Stimulated activated CD4-positive, alpha-beta T cell treated with anti-CD3 and anti-CD28 coated beads, Interleukin-12 subunit alpha, Interleukin-12 subunit beta, amount 100 ng/mL, for 24 hours (primary cell): ENCODE data around the gene CPLX4.

ENCODE experiments used
- DNase-seq, 2 experiments: peaks; one replicate each; pipeline ENCODE4 v3.0.0-alpha.2; 2020; ENCODE audit warnings: low read depth in 2 of 2

The CPLX4 gene, protein sequence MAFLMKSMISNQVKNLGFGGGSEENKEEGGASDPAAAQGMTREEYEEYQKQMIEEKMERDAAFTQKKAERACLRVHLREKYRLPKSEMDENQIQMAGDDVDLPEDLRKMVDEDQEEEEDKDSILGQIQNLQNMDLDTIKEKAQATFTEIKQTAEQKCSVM

DNA sequence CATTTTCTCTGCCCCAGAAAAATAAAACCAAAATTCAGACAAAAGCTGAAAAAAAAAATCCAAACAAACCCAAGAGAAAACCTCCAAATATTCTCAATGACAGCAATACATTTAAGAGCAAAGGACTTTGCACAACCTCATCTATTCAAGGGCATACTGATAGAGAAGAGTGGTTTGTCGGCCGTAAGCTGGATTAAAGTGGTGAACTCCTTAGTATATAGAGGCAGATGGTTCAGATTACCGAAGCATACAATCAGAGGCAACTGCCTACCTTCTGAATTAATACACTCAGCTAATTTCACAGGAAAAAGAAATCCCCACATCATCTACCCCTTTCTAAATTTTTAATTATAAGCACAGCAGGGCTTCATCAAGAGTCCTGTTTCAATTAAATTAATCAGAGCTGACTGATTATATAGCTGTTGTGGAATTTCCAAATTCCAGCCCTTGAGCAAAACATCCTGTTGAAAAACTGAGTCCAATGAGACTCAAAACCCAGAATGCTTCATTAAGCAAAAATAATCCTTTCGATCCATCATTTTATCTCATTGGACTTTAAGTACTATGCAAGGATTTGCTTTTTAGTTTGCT is at the start of gene CPLX4:
Gene CPLX4 (minus strand): TSS at position 190 of the 591 bp plus-strand sequence. CDS start 187 bp downstream, at position 3.
- DNase-seq: no peak

DNA sequence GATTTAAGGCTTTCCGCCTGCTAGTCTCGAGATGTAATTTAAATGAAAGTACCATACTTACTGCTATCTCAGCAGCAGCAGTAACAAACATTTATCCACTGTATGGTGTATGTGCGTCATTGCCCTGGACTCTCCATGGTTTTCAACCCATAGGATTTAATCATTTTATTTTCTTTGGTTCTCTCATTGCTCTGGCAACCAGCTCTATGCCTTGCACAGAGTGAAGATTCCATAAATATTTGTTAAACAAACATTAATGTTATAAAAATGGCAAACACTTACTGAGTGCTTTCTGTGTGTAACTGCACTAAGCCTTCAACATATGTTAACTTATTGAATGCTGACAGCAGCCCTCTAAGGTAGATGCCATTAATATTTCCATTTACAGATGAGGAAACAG is 41.9 kb upstream of the CPLX4 start:
- no peak for DNase-seq

DNA sequence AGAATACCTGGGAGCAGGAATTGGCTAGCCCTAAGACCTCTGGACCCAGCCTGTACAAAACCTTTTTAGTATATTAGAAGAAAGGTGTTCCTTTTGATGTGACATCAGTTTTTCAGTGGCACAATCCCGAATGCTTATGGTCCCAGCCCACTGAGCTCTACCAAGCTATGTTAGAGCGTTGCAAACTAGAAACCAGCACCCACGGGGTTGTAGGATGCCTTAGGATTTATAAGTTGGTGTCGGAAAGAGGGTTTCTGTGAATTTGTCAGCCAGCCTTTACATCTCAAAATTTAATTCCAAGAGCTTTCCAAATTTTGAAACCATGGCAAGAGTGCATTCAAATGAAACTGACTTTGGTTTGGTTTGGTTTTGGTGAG is 41.1 kb upstream of the CPLX4 start:
- no peak for DNase-seq

DNA sequence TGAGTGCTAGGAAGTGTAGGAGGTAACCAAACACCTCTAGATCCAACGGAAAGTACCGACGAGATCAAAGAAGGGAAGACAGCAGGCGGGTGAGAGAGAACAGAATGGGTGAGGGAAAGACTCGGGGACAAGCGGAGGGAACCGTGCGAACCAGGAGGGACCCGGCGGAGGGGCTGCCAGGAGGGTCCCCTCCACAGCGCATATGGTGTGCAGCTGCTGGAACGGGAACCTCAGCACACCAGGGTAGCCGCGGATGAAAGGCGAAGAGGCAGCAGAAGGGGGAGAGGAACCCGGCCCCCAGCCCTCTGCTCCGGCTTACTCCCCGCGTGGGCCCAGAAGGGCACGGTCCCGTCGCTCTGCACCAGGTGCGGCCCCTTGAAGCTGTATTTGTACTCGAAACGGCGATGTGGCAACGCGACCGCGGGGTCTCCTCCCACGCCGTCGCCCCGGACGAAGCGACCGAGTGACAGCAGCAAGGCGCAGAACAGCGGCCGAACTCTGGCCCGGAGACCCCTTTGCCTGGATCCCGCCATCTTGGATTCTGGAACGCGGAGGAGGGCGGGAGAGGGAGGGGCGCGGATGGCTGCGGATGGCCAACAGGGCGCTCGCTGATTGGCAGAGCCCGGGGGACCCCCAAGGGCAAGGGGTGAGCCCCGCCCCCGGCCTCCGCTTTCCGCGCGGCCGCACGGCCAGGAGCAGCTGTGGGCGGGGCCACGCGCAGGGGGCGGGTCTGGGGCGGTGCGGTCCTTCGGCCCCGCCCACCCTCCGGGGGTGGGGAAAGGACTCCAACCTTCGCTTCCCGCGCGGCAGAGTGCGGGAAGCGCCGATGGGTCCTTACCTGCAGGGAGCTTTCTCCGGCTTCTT is 40.5 kb upstream of the CPLX4 start, which contains the start of gene LMAN1:
Gene LMAN1 (minus strand): TSS at position 554 of the 864 bp plus-strand sequence. CDS start 21 bp downstream, at position 533.
- DNase-seq: peak; percentile 89 to 92

DNA sequence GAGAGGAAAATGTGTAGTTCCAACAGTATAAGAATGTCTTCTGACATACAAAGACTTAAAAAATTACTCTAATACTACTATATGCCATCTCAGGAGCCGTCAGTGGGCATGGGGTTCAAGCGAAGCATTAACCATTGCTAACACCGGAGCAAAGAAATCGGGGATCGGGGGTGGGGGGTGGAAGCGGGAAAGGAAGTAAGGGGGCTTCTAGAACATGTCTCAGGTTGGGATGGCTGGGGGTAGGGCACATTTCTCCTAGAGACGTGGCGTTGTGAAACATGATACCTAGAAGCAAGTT is 39.9 kb upstream of the CPLX4 start:
- DNase-seq: no peak

DNA sequence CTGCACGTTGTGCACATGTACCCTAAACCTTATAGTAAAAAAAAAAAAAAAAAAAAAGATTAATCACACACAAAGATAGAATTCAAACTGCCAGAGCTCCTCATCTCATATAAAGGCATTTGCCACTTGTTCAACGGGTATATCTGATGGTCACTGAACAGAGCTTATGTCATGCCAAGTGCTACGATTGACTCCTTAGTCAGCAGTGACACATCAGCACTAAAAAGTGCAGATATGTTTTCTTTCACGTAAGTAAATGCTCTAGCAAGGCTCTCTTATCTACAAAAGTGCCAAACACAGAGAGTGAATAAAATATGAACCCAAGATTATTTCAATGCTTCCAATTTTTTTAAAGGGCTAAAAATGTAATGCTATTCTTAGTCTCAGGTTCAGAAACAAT is 39.5 kb upstream of the CPLX4 start:
- no peak for DNase-seq

DNA sequence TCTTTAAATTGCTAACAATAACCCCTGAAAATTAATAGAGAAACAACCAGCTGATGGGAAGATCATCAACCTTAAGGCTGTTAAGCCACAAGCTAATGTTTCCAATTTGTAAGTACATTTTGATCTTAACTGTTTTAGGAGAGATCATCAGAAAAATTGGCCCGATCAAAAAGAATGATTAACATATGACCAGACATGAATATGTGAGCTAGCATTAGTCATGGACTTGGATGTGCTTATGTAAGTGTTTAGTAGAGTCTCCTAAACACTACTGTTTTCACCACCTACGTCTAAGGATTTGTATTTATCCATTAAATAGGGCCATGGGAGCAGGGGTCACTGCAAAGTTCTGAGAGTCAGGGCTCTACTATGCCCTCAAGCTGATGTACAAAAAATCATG is 36.3 kb upstream of the CPLX4 start:
- no peak for DNase-seq

DNA sequence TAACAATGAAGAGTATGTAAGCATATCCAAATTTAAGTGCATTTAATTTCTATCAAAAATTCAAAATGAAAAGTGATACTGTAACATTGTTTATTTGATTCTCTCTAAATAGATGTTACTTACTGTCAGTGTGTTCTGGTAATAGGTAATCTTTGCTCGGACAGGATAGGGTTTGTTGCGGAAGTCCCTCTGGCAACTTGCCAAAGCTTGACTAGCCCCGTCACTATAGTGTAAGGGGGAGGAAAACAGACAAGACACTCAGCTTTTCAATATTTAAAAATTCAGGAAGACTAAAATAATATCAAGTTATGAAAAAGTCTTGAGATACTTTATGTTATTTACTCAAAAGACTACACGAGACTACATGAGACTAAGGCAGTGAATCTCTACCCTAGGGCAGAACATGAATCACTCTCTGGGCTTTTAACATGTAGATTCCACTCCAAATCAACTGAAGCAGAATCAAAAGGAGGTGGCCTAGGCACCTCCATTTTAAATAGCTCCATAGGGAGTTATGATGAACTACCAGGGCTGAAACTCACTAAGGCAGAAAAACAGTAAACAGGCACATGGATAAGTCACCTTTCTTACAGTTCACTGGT is 34.7 kb upstream of the CPLX4 start:
- no peak for DNase-seq

DNA sequence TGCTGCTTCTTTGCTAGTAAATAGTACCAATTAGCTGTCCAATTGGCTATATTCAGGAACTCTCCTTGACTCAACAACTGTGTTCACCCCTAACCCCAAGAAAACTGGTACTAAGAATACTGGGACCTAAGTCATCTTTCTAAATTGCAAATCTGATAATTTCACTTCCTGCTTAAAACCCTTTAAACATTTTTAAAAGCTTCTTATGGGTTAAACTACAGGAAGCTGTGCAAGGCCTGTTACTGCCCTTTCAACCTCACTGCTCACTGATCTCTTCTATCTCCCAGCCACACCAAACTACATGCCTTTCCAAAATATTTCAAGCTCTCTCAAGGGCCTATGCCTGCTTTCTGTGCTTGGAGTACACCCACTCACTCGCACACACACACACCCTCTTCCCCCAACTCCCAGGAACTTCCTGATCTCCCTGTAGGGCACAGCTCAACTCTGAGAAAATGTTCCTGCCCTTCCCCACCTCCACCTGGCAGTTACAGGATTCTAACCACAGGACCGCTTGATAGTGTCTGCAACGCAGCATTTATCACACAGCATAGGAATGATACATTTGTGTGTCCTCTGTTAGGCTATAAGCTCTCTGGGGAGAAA is 33.9 kb upstream of the CPLX4 start:
- DNase-seq: no peak

DNA sequence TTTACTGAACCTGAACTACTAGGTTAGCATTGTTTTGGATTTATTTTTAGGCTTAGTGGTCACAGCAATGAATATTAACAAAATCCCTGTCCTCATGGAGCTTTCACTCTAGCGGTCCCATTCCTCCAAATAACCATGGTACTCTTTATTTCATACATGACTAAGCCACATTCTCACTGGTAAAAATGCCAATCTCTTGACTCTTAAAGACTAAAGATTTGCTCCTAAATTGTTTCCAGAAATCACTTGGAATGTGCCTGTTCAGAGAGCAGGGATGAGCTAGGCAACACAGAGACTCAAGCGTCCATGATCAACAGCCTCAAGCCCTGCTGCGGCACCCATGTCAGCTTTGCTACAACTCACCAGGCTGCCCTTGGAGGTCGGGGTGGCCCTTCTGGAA is 27.1 kb upstream of the CPLX4 start:
- DNase-seq: no peak

DNA sequence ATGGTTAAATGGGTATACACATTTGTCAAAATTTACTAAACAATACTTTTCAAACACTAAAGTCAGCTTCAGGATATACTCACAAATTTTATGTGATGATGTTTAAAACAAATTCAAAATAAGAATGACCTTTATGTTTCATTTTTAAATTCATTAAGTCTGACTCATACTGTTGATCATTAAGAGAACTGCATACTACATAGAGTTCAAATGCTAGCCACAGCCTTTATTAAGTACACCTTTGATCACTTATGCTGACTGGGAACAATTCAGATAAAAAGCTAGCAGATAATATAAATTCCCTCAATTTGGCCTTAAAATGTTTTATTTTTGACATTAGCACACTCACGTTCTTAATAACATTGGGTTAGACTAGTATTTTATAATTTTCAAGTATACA is 26.5 kb upstream of the CPLX4 start:
- DNase-seq: no peak

DNA sequence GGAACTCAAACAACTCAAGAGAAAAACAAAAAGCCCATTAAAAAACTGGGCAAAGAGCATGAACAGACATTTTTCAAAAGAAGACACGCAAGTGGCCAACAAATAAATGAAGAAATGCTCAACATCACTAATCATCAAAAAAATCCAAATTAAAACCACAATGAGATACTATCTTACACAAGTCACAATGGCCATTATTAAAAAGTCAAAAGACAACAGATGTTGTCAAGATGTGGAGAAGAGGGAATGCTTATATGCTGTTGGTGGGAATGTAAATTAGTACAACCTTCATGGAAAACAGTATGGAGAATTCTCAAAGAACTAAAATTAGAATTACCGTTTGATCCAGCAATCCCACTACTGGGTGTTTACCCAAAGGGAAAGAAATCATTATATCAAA is 25.5 kb upstream of the CPLX4 start:
- no peak for DNase-seq

DNA sequence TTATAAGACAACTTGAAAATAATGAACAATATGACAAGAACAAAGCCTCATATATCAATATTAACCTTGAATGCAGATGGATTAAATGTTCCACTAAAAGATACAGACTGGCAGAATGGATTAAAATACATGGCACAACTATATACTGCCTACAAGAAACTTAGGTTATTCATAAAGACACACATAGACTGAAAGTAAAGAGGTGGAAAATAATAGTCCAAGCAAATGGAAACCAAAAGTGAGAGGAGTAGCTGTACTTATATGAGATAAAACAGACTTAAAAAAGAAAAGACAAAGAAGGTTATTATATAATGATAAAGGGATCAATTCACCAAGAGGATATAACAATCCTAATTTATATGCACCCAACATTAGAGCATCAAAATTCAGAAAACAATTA is 22.4 kb upstream of the CPLX4 start:
- DNase-seq: no peak

DNA sequence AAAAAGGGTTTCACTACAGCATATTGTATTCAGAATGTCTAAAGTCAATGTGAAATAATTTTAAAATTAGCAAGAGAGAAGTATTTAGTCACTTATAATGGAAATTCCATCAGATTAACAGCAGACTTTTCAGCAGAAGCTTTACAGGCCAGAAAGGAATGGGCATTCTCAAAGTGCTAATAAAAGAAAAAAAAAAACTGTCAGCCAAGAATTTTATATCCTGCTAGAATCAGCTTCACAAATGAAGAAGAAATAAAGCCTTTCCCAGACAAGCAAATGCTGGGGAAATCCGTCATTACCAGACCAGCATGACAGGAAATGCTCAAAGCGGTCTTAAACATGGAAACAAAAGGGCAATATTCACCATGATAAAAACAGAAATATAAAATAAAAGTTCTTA is 21.9 kb upstream of the CPLX4 start:
- no peak for DNase-seq

DNA sequence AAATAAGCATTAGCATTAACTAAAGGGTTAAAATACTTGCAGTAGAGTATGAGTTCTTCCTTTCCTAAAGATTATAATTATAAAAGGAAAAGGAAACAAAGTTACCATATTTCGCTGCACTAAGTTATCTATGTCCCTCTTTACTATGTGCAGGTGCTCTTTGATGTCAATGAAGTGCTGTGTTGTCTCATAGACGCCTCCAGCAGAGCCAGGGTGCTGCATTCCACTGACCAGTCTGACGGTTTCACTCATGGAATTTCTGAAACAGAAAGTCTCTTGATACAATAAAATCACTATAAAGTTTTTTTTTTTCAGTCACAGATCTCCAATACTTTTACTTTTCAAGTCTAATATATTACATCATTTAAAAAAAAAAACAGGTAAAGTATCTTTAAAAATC is 14.5 kb upstream of the CPLX4 start:
- no peak for DNase-seq

DNA sequence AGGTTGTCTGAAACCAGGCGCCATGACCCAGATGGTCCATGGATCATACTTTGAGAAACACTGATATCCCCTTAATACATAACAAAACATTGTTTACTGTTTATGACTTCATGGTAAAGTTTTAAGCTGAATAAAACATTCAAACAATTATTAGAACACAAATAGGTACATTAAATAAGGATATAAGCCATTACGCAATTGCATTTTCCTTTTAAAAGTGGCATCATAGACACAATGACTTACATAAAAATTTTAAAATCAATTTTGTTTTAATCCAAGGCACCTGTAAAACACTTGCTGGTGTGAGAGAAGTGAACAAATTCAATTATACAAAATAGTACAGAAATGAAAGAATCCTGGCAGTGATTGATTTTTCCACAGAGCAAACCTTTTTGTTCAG is 10.2 kb upstream of the CPLX4 start:
- no peak for DNase-seq

DNA sequence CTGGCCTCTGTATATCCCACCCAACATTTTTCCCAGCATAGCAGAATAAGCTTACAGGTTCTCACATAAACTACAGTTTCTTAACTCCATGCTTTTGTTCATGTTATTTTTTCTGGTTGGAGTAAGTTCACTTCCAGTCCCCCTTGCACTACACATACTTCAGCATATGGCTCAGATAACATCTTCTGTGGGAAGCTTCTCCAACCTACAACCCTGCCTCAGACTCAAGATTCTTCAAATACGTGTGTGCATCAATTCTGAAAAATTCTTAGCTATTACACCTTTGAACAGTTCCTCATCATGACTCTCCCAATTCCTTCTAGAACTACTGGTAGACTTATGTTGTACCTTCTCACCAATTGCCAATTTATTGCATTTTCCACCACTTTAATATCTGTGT is 7.5 kb upstream of the CPLX4 start:
- no peak for DNase-seq

DNA sequence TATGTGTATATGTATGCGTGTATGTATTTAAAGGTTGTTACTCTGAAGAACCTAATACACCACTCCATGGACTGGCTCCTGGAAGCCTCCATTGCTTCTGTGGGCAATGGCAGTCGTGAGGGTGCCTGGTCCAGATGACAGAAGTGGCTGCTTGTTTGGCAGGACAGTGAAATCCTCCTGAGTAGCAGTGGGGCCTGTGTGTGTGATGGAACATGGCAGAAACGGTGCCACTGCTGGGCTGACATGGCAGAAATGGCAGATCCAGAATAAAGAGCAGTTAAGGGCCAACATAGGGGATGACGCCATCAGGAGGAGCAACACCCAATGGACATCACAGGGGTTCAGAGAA is 6.1 kb upstream of the CPLX4 start:
- DNase-seq: no peak

DNA sequence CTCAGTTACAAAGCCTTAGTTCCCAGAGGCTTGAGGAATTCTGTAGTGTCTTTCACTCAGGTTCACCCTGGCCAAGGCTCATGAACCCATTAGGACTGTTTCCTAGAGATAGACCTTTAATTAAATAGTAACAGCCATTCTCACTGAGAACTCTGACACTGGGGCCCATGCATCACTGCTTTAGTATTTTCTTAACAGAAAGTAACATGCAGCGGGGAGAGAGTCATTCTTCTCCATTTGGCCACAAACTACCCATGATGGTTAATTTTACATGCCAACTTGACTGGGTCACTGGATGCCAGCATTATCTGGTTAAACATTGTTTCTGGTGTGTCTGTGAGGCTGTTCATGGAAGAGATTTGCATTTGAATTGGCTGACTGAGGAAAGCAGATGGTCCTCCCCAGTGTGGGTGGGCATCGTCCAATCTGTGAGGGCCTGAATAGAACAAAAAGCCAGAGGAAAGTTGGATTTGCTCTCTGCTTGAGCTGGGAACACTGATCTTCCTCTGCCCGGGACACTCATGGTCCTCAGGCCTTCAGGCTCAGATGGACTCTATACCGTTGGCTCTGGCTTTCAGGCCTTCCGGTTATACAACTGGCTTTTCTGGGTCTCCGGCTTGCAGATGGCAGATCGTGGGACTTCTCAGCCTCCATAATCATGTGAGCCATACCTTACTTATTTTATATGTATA is 5.6 kb upstream of the CPLX4 start:
- no peak for DNase-seq

DNA sequence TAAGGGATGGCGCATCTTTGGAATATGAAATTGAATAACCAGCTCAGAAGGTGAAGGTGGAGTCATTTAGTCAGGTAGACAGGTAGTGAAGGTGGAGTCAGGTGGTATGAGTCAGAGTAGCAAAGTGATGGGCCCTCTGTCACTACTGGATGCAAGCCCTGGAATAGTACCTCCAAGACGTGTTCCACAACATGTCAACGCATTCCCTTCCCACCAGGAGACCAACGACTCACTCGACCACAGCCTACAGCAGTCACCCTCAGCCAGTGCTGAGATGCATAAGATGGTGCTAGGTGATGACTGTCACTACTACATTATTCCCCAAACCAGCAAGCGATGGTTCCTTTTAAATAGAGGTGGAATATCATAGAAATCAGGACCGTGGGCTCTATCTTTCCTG is 6.8 kb downstream of the CPLX4 start:
- no peak for DNase-seq

DNA sequence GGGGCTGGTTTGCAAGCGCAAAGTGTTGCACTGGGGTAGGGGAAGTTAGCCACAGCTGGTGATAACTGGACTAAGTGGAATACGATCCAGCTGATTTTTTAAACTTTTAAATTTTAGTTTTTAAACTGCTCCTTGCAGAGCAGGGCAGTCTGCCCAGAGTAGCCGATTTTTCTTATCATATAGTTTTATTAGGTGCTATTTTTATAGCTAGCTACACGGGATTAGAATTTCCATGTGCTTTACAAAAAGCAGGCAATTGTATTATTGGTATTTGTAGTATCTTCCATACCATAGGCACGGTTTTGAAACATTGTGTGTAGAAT is 9.6 kb downstream of the CPLX4 start:
- DNase-seq: no peak

DNA sequence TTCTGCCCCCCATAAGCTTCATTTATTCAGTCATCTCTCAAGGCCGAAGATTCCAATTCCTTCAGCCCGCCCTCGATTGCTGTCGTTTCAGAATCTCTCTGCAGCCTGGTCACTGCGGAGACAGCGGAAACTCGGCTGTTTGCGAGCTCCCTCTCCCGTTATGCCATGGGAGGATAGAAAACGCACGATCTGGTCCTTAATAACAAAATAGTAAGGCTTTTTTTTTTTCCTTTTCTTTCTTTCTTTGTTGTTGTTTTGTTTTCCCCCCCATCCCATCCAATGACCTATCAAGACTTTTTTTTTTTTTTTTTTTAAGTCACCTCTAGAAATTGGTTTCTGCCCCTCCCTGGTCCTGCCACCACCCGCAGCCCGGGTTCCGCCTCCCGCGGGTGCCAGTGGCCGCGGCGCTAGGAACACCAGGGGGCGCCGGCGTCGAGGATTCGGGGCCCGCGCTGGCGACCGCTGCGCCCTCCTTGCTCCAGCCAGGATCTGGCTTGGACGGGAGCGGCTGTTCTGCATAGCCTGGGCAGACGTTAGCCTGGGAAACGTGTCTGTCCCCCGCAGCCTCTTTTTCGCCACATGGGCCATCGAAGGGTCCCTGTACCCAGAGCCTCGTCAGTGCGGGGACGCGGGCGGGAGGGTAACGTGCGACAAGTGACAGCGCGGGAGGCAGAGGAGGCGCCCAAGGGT is 10.1 kb downstream of the CPLX4 start:
- DNase-seq: peak; percentile 42 to 62
